HepG2 (cell line): ENCODE data around the gene EDN3. TPM values are rescaled to one million over a fixed set of nuclear protein-coding genes. Genes with fewer than 3 reads are reported as not detected.
A peak's percentile ranks its signal among the peaks of the same experiment; 100 is the strongest.

Experiments
- ATAC-seq: fragments of 200-7000 bp; cut with Tn5 transposase; 3 replicates; pipeline ENCODE4 v1.9.1; 2020; ENCODE audit warnings: mild to moderate bottlenecking, moderate library complexity
- BruUV-seq: library from RNA; stranded (reverse); fragments of 400-500 nt; replicated peaks from 2 replicates; lab custom pipeline; 2021; lab: Mats Ljungman, UMichigan
- CTCF ChIA-PET: fragments of 300-600 bp; formaldehyde crosslinking; extraction: SDS; loops from one replicate; lab custom pipeline; 2021; ENCODE audit warnings: low total read pairs, inconsistent platforms, low intra/inter-chr PET ratio; lab: Yijun Ruan, JAX
- POLR2A ChIA-PET: fragments of 350-600 bp; sonication (Branson Sonifier 250); formaldehyde crosslinking; loops from one replicate; lab custom pipeline; 2020; ENCODE audit warnings: antibody characterized with exemption, inconsistent platforms; lab: Yijun Ruan, JAX
- DNase-seq: peaks from one replicate; pipeline ENCODE4 v3.0.0-alpha.2; 2015; ENCODE audit warnings: low spot score
- FAIRE-seq: peaks from 3 replicates; lab custom pipeline; 2011; peaks lifted over from hg19 to GRCh38; lab: Jason Lieb, UNC
- H2AFZ ChIP-seq: one replicate; pipeline ENCODE4 v1.6.1; 2011; ENCODE audit warnings: low read length, inconsistent platforms
- H3K27ac ChIP-seq: fragments of 300-600 bp; 3 replicates; pipeline ENCODE4 v1.8.0; 2011; ENCODE audit warnings: mixed run types, mild to moderate bottlenecking, mixed read lengths, low read length, inconsistent platforms; ENCODE audit not compliant: insufficient read depth; ENCODE audit errors: extremely low read length
- H3K27me3 ChIP-seq, 2 experiments: fragments of 200-600 bp in 1 of 2; 2 replicates in 1 of 2; 3 replicates in 1 of 2; pipeline versions ENCODE4 v1.6.0 to v1.8.0; 2011; ENCODE audit warnings: low read length in 2 of 2, mild to moderate bottlenecking in 2 of 2, moderate library complexity in 2 of 2, inconsistent platforms in 1 of 2; ENCODE audit not compliant: insufficient read depth in 2 of 2, control insufficient read depth in 1 of 2
- H3K36me3 ChIP-seq, 2 experiments: fragments of 200-600 bp in 1 of 2; replicated peaks in 1 of 2; 2 replicates in 1 of 2; 3 replicates in 1 of 2; pipeline versions ENCODE4 v1.5.1 to v1.8.0; 2011; ENCODE audit warnings: low read length in 2 of 2, inconsistent platforms in 1 of 2; ENCODE audit not compliant: insufficient read depth in 2 of 2, control insufficient read depth in 1 of 2
- H3K4me1 ChIP-seq: 2 replicates; pipeline ENCODE4 v1.5.1; 2012; ENCODE audit warnings: low read length, inconsistent platforms; ENCODE audit not compliant: insufficient read depth
- H3K4me2 ChIP-seq: 2 replicates; pipeline ENCODE4 v1.6.0; 2011; ENCODE audit warnings: low read depth, low read length, inconsistent platforms
- H3K4me3 ChIP-seq, 3 experiments: fragments of 200-600 bp in 1 of 3; sonication (generic), shearing (Covaris generic) in 1 of 3; replicated peaks in 1 of 3; 2 replicates each; pipeline ENCODE4 v1.5.1; 2011 to 2016; ENCODE audit warnings: low read length in 3 of 3, inconsistent platforms in 2 of 3, low read depth in 2 of 3, mild to moderate bottlenecking in 2 of 3, control low read depth in 1 of 3, mixed read lengths in 1 of 3; ENCODE audit not compliant: insufficient read depth in 1 of 3
- H3K79me2 ChIP-seq: one replicate; pipeline ENCODE4 v1.6.1; 2011; ENCODE audit warnings: low read length, inconsistent platforms; ENCODE audit not compliant: insufficient read depth
- H3K9ac ChIP-seq: 2 replicates; pipeline ENCODE4 v1.6.0; 2011; ENCODE audit warnings: mild to moderate bottlenecking, low read depth, low read length, inconsistent platforms; ENCODE audit not compliant: insufficient read depth
- H3K9me3 ChIP-seq: 2 replicates; pipeline ENCODE4 v1.5.1; 2012; ENCODE audit warnings: mild to moderate bottlenecking, low read length
- H4K20me1 ChIP-seq: 2 replicates; pipeline ENCODE4 v1.6.0; 2011; ENCODE audit warnings: inconsistent platforms, mild to moderate bottlenecking, low read length, moderate library complexity; ENCODE audit not compliant: insufficient read depth
- EZH2 ChIP-seq: conservative IDR thresholded peaks from 2 replicates; pipeline ENCODE4 v1.6.1; 2012; ENCODE audit warnings: mild to moderate bottlenecking, low read depth, low read length, moderate library complexity
- GATAD2A ChIP-seq: IDR thresholded peaks from 2 replicates; pipeline ENCODE4 v1.6.1; 2016
- ZNF431 ChIP-seq: sonication (generic); formaldehyde crosslinking; IDR thresholded peaks from 2 replicates; pipeline ENCODE4 v1.9.0; 2022; ENCODE audit warnings: missing genetic modification reagents, low read depth, mild to moderate bottlenecking, borderline replicate concordance
- ZNF468 ChIP-seq: sonication (generic); formaldehyde crosslinking; IDR thresholded peaks from 2 replicates; pipeline ENCODE4 v1.8.0; 2022; ENCODE audit warnings: mild to moderate bottlenecking, moderate library complexity, missing genetic modification reagents
- WGBS: methylation state at CpG from one replicate; pipeline ENCODE4 v1.1.6; 2017; ENCODE audit warnings: low lambda C conversion rate; 5-methylcytosine and 5-hydroxymethylcytosine counted together
- in situ Hi-C: cut with HindIII; loops from 2 replicates; pipeline ENCODE4 v1.10.0; 2017; ENCODE audit warnings: low pct_unique_long_range_greater_than_20kb; ENCODE audit not compliant: extremely low pct_ligation_motif_present
- intact Hi-C: fragments of 100-400 bp; cut with micrococcal nuclease; formaldehyde crosslinking; loops from one replicate; pipeline ENCODE4 v1.10.0; 2022; ENCODE audit not compliant: unreplicated experiment
- polyA plus RNA-seq, 8 experiments: library from polyadenylated mRNA; depleted of rRNA in 3 of 8; stranded (reverse) in 7 of 8; unstranded in 1 of 8; fragments of >200 nt; fragmentation: Illumina TruSeq in 4 of 8; extraction: Trizol in 4 of 8; gene quantifications; 2 replicates each; pipeline versions ENCODE4 v1.2.1 to v1.2.3, GENCODE V29; 2011 to 2016; ENCODE audit warnings: low read depth in 4 of 8, missing spikeins in 1 of 8, mixed read lengths in 1 of 8; ENCODE audit not compliant: insufficient read depth in 1 of 8
- total RNA-seq, 5 experiments: library from RNA; depleted of rRNA; stranded (reverse); fragments of >200 nt; fragmentation: Illumina TruSeq; extraction: Trizol; gene quantifications; 2 replicates each; pipeline ENCODE4 v1.2.3, GENCODE V29; 2016; ENCODE audit warnings: low read depth in 1 of 5

Gene EDN3
- total and polyA plus RNA-seq, 2 of the 13 experiments (the other 11 are each of a cell fraction or from before 2014, with no cell fraction given), result not detected

GRCh38 chr20:59324521-59325141, 24.2 kb downstream of the EDN3 start:
- WGBS, result 27% methylated on average over 10 of the region's 10 CpGs
- Histone ChIP-seq H3K4me1 (0 out of 2 replicates have a peak, but pooled peaks cover 7% of the 10 kb centered on the region), H3K4me2 (no peak overlapping the region), H3K36me3 (no peaks in the 10 kb centered on the region), H3K4me3 (no peak overlapping the region), H4K20me1 (no peaks in the 10 kb centered on the region), H3K79me2 (no peaks in the 10 kb centered on the region), H3K27me3 (peaks cover 17 to 83% of the 10 kb centered on the region in 2 experiments), H3K27ac (no peak overlapping the region), H3K9me3 (no peaks in the 10 kb centered on the region), H2AFZ (no peak overlapping the region), H3K9ac (no peak overlapping the region)
- ChIA-PET POLR2A (no interaction called here), CTCF (no interaction called here)
- DNase-seq (no peak), ATAC-seq (no peak), FAIRE-seq (no peak)
- in situ Hi-C loops, result no loop called here
- TF ChIP-seq ZNF468 (CRISPR knock-in tag) (no peak), ZNF431 (CRISPR knock-in tag) (no peak)
- intact Hi-C loops, result no loop called here
- no TSS peak for BruUV-seq

DNA sequence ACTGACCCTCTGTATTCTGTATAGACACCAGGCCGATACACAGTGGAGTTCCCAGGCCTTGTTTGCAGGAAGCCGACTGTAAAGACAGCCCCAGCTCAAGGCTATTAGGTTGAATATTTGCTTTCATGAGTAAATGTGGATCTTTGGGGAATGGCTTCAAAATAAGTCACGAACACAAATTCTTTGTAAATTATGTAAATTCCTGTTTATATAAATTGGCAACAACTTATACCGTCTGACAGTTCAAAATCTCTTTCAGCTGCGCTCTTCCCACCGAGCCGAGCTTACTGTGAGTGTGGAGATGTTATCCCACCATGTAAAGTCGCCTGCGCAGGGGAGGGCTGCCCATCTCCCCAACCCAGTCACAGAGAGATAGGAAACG, 24.7 kb downstream of the EDN3 start:
- Histone ChIP-seq H2AFZ (no peak overlapping the region), H3K27ac (no peak overlapping the region), H4K20me1 (no peaks in the 10 kb centered on the region), H3K4me1 (0 out of 2 replicates have a peak, but pooled peaks cover 7% of the 10 kb centered on the region), H3K36me3 (no peaks in the 10 kb centered on the region)
- CTCF ChIA-PET, result no interaction called here
- WGBS, result 23% methylated on average over 10 of the region's 10 CpGs
- BruUV-seq, result no TSS peak
- DNase-seq, result no peak
- intact Hi-C loops, result no loop called here
- no peak for TF ChIP-seq GATAD2A (CRISPR knock-in tag)
- 0 out of 2 replicates have a peak, but pooled peaks have one; percentile 14 for TF ChIP-seq EZH2
- TF ChIP-seq, all 625 proteins: peak for 1
- no peak for FAIRE-seq
- Histone ChIP-seq H3K4me2 (no peak overlapping the region), H3K4me3 (no peak overlapping the region), H3K9me3 (no peaks in the 10 kb centered on the region), H3K79me2 (no peaks in the 10 kb centered on the region), H3K9ac (no peak overlapping the region), H3K27me3 (peaks cover 17 to 81% of the 10 kb centered on the region in 2 experiments)
- in situ Hi-C loops, result no loop called here
- POLR2A ChIA-PET, result no interaction called here
- no peak for ATAC-seq
